Liver (tissue), 9 donors: ENCODE data around the gene MSI2. TPM values are rescaled to one million over a fixed set of nuclear protein-coding genes. Genes with fewer than 3 reads are reported as not detected.

Experiments used
- DNase-seq: peaks from one replicate; pipeline ENCODE4 v3.0.0-alpha.2; 2017; ENCODE audit warnings: low spot score
- H3K27ac ChIP-seq, 2 donors: one replicate each; pipeline ENCODE4 v1.7.0; 2013; ENCODE audit warnings: inconsistent platforms in 2 of 2, low read length in 2 of 2, control low read depth in 1 of 2, low read depth in 1 of 2, mild to moderate bottlenecking in 1 of 2
- H3K27me3 ChIP-seq, 4 donors: one replicate each; pipeline versions ENCODE4 v1.6.1 to v1.7.0; 2013; ENCODE audit warnings: low read length in 3 of 4, inconsistent platforms in 1 of 4, mild to moderate bottlenecking in 1 of 4, moderate library complexity in 1 of 4; ENCODE audit not compliant: control insufficient read depth in 4 of 4, insufficient read depth in 4 of 4
- H3K36me3 ChIP-seq, 4 donors: one replicate each; pipeline versions ENCODE4 v1.6.1 to v1.7.0; 2013; ENCODE audit warnings: low read length in 3 of 4, mild to moderate bottlenecking in 3 of 4, low read depth in 1 of 4, moderate library complexity in 1 of 4; ENCODE audit not compliant: control insufficient read depth in 4 of 4, insufficient read depth in 3 of 4
- H3K4me1 ChIP-seq, 4 donors: one replicate each; pipeline versions ENCODE4 v1.6.1 to v1.7.0; 2013; ENCODE audit warnings: low read length in 3 of 4, mild to moderate bottlenecking in 3 of 4, moderate library complexity in 1 of 4; ENCODE audit not compliant: control insufficient read depth in 4 of 4, insufficient read depth in 4 of 4
- H3K4me3 ChIP-seq, 3 donors: one replicate each; pipeline versions ENCODE4 v1.6.1 to v1.7.0; 2013; ENCODE audit warnings: low read length in 3 of 3, control low read depth in 1 of 3, low read depth in 1 of 3, mild to moderate bottlenecking in 1 of 3
- H3K9ac ChIP-seq, 2 donors: one replicate each; pipeline ENCODE4 v1.7.0; 2013; ENCODE audit warnings: low read length in 2 of 2, mild to moderate bottlenecking in 2 of 2, moderate library complexity in 2 of 2, control low read depth in 1 of 2, low read depth in 1 of 2
- H3K9me3 ChIP-seq, 4 donors: one replicate each; pipeline versions ENCODE4 v1.6.1 to v1.7.0; 2013; ENCODE audit warnings: low read length in 3 of 4; ENCODE audit not compliant: control insufficient read depth in 4 of 4
- EGR1 ChIP-seq, 2 donors: IDR thresholded peaks; 2 replicates each; pipeline ENCODE4 v1.6.1; 2016 to 2018; ENCODE audit warnings: antibody characterized with exemption in 2 of 2, low read depth in 2 of 2
- FOXA1 ChIP-seq: IDR thresholded peaks from 2 replicates; pipeline ENCODE4 v1.6.1; 2016; ENCODE audit warnings: antibody characterized with exemption
- FOXA2 ChIP-seq: IDR thresholded peaks from 2 replicates; pipeline ENCODE4 v1.6.1; 2016; ENCODE audit warnings: antibody characterized with exemption
- GABPA ChIP-seq, 2 donors: IDR thresholded peaks in 1 of 2; conservative IDR thresholded peaks in 1 of 2; 2 replicates each; pipeline ENCODE4 v1.6.1; 2016; ENCODE audit warnings: antibody characterized with exemption in 2 of 2, mild to moderate bottlenecking in 1 of 2, moderate library complexity in 1 of 2
- HNF4A ChIP-seq, 2 donors: conservative IDR thresholded peaks; 2 replicates each; pipeline ENCODE4 v1.6.1; 2016; ENCODE audit warnings: antibody characterized with exemption in 2 of 2, mild to moderate bottlenecking in 2 of 2
- HNF4G ChIP-seq: IDR thresholded peaks from 2 replicates; pipeline ENCODE4 v1.6.1; 2016; ENCODE audit warnings: antibody characterized with exemption
- MAX ChIP-seq: IDR thresholded peaks from 2 replicates; pipeline ENCODE4 v1.6.1; 2016; ENCODE audit warnings: antibody characterized with exemption
- RAD21 ChIP-seq, 2 donors: IDR thresholded peaks; 2 replicates each; pipeline ENCODE4 v1.6.1; 2016; ENCODE audit warnings: antibody characterized with exemption in 2 of 2, mild to moderate bottlenecking in 2 of 2
- REST ChIP-seq: IDR thresholded peaks from 2 replicates; pipeline ENCODE4 v1.6.1; 2016; ENCODE audit warnings: antibody characterized with exemption, mild to moderate bottlenecking
- SP1 ChIP-seq: IDR thresholded peaks from 2 replicates; pipeline ENCODE4 v1.6.1; 2018; ENCODE audit warnings: antibody characterized with exemption, mild to moderate bottlenecking
- whole genome bisulfite sequencing: extraction: QIAGEN DNeasy Blood & Tissue Kit; methylation state at CpG from one replicate; pipeline ENCODE4 v1.1.7; 2013; 5-methylcytosine and 5-hydroxymethylcytosine counted together
- polyA plus RNA-seq, 2 donors: library from polyadenylated mRNA; stranded (reverse) in 1 of 2; unstranded in 1 of 2; fragments of 200-250 nt in 1 of 2; fragments of >200 nt in 1 of 2; fragmentation: Nextera tagmentation in 1 of 2; extraction: Ambion mirVana in 1 of 2; gene quantifications; one replicate each; pipeline versions ENCODE4 v1.2.1 to v1.2.3, GENCODE V29; 2013 to 2015
- total RNA-seq, 2 donors: library from RNA; depleted of rRNA; stranded (reverse); fragments of >200 nt; gene quantifications; one replicate each; pipeline ENCODE4 v1.2.3, GENCODE V29; 2014
- TF ChIP-seq, protein P1 (sequence below): IDR thresholded peaks from 2 replicates; pipeline ENCODE4 v1.6.1; 2016; ENCODE audit warnings: antibody characterized with exemption
- donor health status: healthy.
- donor health status: healthy.
- donor health status: healthy.
- donor health status: healthy.
- donor health status: healthy.

Gene MSI2
- total and polyA plus RNA-seq, 4 donors, result 5.7 to 15.6 (median 9.2) TPM

GRCh38 chr17:57283203-57283971 lies 27.1 kb downstream of the MSI2 start:
- WGBS, result 82% methylated on average over 18 of the region's 18 CpGs
- Histone ChIP-seq H3K4me1 (peaks cover 8 to 15% (median 9%) of the 10 kb centered on the region in 4 donors), H3K9ac (no peak overlapping the region)

GRCh38 chr17:57284583-57284982 lies 28.3 kb downstream of the MSI2 start:
- Histone ChIP-seq H3K4me3 (no peak overlapping the region), H3K4me1 (peaks cover 0 to 4% (median 2%) of the 10 kb centered on the region in 4 donors)
- no peak for TF ChIP-seq EGR1 (IDR thresholded peaks at IDR 0.05; ENCODE audit: low read depth in 2 of 2)
- TF ChIP-seq, protein P1, sequence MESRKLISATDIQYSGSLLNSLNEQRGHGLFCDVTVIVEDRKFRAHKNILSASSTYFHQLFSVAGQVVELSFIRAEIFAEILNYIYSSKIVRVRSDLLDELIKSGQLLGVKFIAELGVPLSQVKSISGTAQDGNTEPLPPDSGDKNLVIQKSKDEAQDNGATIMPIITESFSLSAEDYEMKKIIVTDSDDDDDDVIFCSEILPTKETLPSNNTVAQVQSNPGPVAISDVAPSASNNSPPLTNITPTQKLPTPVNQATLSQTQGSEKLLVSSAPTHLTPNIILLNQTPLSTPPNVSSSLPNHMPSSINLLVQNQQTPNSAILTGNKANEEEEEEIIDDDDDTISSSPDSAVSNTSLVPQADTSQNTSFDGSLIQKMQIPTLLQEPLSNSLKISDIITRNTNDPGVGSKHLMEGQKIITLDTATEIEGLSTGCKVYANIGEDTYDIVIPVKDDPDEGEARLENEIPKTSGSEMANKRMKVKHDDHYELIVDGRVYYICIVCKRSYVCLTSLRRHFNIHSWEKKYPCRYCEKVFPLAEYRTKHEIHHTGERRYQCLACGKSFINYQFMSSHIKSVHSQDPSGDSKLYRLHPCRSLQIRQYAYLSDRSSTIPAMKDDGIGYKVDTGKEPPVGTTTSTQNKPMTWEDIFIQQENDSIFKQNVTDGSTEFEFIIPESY, result no peak
- no peak for TF ChIP-seq SP1
- TF ChIP-seq GABPA (IDR thresholded peaks at IDR 0.05 in 1 of 2, conservative IDR thresholded peaks at IDR 0.05 in 1 of 2), result no peak
- no peak for TF ChIP-seq HNF4G

More at GRCh38 chr17:57283203-57283971, 27.1 kb downstream of the MSI2 start:
- Histone ChIP-seq H3K36me3 (peaks cover 0 to 2% (median 0%) of the 10 kb centered on the region in 4 donors), H3K27ac (no peak overlapping the region), H3K27me3 (no peaks in the 10 kb centered on the region), H3K4me3 (no peak overlapping the region), H3K9me3 (no peaks in the 10 kb centered on the region)
- DNase-seq, result no peak
- TF ChIP-seq FOXA1 (no peak), RAD21 (IDR thresholded peaks at IDR 0.05) (no peak), REST (no peak), FOXA2 (no peak), MAX (no peak), HNF4A (conservative IDR thresholded peaks at IDR 0.05) (no peak), GABPA (IDR thresholded peaks at IDR 0.05 in 1 of 2, conservative IDR thresholded peaks at IDR 0.05 in 1 of 2) (no peak), EGR1 (IDR thresholded peaks at IDR 0.05; ENCODE audit: low read depth in 2 of 2) (no peak)

More at GRCh38 chr17:57284583-57284982, 28.3 kb downstream of the MSI2 start:
- no peak for DNase-seq
- H3K9me3 ChIP-seq, result no peaks in the 10 kb centered on the region
- H3K27me3 ChIP-seq, result no peaks in the 10 kb centered on the region
- 81% methylated on average over 3 of the region's 3 CpGs for WGBS
- no peak overlapping the region for H3K9ac ChIP-seq
- H3K36me3 ChIP-seq, result peaks cover 0 to 2% (median 0%) of the 10 kb centered on the region in 4 donors
- H3K27ac ChIP-seq, result no peak overlapping the region
